Germinal center (tissue), 1 donor: Measurements from ENCODE around the gene LRRC49.
"Not testable (repeated sequence)": the region's sequence is repeated elsewhere in the genome, so short reads cannot be mapped to it uniquely, and the experiment has no call there.

ENCODE experiments used
- DNase-seq: peaks from one replicate; pipeline ENCODE4 v3.0.0; 2012; ENCODE audit warnings: mixed read lengths, low spot score

LRRC49 gene

DNA sequence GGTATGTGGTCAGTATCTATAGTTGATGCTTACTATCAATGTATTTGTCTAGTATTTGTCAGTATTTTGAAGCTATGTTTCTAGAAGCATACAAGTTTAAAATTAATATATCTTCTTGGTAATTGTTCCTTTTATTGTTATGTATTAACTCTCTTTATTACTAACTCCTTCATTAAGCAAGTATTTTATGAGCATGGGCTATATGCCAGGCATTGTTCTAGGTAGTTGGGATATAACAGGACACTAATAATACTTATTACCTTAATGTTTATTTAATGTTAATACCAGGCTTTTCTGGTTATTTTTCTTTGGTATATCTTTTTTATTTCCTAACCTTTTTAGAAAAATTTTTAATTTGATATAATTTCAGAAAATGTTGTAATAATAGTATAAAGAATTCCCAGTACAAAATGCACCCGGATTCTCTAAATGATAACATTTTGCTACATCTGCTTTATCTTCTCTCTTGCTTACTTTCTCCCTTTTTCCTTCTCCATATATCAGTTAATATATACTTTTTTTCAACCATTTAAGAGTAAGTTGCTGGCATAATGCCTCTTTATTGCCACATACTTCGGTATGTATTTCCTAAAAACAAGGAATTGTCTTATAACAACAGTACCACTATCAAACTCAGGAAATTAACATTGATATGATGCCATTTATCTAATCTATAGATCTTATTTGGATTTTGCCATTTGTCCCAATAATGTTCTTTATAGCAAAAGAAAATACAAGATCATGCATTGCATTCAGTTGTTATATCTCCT lies 30.9 kb downstream of the LRRC49 start:
- no peak for DNase-seq

DNA sequence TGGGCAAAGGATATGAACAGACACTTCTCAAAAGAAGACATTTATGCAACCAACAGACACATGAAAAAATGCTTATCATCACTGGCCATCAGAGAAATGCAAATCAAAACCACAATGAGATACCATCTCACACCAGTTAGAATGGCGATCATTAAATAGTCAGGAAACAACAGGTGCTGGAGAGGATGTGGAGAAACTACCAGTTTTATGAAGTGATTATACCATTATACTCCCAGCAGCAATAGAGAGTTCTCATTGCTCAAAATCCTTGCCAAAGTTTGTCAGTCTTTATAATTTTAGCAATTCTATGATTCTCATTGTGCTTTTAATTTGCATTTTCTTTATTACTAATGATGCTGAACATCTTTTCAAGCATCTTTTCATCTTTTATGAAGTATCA lies 34.3 kb downstream of the LRRC49 start:
- DNase-seq = not testable (repeated sequence)

DNA sequence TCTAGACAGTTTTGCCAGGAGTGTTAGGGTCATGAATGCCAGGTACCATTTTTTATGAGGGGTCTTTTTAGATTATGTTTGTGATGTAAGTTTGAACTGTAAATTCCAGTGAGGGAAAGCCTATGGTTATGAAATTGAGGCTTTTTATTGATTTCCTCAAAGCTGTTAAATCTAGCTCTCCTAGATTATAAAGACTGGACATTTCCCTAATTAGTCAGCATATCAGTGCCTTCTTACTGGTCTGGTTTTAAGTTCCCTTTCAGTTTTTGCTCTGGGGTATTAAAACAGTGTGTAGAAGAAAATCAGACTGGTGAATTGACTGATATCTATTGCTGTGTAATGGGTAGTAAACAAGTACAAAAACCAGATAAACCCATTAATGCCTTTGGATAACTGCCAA lies 39.2 kb downstream of the LRRC49 start:
- DNase-seq = no peak

DNA sequence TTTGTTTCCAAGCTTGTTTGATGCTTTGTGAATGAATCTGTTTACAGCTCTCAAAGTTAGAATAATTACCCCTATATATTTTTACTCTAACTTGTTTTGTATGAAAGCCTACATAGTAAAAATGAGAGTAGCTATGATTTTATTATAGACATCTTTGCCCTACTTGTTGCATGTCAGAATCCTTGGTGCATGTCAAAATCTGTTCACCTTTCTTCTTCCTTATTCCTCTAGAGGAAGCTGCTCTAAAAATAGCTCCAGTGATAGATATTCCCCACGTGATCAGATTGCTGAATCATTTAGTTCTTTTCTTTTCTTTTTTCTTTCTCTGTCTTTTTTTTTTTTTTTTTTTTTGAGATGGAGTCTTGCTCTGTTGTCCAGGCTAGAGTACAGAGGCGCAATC lies 39.8 kb downstream of the LRRC49 start:
- no peak for DNase-seq

DNA sequence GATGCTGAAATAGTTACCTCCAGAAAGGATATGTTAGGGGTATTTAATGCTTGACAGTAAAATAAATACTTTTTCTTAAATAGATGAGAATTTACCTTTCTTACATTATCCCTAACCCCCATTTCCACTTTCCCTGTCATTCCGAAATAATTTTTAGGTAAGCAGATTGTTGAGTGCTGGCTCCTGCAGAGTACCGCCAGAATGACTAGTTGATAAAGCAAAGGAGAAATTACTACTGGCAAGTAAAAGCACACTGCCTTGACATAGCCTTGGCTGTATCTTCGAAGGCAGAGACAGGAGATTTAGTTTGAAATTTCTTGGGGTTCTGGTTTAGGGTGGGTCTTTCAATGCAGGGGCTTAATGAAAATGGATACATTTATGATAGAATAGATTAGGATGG lies 40.8 kb downstream of the LRRC49 start:
- DNase-seq = no peak

DNA sequence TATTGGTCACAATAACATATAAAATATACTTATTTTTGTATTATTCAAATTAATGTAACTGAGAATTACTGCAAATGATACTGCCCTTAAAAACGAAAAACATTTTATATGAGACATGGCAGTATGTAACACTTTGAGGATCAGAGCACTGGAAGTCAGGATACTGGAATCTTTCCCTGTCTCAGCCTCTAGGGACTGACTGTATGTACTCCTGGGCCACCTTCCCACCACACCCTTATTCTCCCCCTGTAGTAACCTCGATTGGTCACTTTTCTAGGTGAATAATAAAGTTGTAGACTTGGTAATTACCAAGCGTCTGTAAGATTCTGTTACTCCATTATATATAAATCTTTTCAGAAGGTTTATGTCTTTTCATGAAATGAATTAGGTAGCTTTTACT lies 43.0 kb downstream of the LRRC49 start:
- DNase-seq = no peak

DNA sequence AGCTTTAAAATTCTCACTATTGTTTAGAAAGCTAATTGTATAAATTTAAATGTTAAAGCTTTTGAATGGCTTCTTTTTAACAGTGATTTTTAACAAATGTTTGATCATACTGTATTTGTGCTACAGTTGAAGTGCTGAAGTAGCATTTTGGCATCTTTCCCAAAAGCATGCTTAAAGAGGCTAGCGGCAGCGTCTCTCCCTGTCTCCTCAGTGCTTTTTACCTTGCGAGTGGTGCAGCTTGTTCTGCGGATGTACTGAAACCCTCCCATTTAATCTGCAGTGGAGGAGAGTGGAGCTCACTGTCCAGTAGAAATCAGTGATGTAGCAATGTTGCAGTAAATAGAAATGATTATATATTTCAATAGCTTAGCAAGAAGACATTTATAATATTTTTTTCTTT lies 43.7 kb downstream of the LRRC49 start:
- DNase-seq = no peak

DNA sequence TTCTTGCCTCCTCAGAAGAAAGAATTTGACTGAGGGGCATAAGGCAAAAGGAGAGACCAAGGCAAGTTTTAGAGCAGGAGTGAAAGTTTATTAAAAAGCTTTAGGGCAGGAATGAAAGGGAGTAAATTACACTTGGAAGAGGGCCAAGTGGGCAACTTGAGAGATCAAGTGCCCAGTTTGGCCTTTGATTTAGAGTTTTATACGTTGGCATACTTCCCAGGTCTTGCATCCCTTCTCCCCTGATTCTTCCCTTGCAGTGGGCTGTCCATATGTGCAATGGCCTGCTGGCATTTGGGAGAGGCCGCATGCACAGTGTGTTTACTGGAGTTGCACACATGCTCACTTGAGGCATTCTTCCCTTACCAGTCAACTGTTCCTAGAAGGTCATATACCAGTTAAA lies 50.7 kb downstream of the LRRC49 start:
- DNase-seq = not testable (repeated sequence)

DNA sequence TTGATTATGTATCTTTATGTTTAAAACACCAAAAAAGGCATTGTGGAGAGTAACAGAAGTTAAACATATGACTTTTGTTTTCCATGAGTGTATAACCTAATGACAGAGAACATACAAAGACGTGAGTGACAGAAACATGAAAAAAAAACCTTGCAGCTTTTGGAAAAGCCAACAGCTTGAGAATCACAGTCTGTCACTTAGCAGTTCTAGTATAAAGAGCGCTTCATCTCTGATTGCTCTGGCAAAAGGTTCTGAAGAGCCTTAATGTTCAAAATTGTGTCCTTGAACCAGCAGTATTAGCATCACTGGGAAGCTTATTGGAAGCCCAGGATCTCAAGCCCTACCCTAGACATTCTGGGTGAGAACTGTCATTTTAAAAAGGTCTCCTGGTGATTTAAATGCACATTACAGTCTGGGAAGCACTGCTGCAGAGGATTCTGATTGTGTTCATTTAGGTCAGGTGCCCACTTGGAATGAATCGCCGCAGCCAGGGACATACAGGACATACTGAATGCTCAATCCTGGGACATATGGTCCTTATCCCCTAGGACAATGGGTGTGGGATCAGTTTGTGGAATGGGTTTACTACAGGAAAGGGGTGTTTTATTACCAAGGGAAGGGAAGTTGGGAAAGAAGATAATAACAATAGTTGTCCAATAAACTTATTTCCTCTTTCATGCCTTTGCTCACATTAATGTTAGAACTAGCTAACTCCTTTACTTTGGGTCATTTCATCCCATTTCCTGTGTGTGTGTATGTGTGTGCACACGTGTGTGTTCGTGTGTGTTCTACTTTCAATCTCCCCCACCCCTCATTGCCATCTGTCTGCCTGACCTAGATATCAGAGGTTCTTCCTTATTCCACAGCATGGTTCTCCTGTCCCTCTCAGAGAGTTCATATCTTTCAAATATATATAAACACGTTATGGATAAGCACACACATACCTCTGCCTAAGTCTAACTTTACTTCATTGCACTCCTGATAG lies 55.0 kb downstream of the LRRC49 start:
- DNase-seq = no peak

DNA sequence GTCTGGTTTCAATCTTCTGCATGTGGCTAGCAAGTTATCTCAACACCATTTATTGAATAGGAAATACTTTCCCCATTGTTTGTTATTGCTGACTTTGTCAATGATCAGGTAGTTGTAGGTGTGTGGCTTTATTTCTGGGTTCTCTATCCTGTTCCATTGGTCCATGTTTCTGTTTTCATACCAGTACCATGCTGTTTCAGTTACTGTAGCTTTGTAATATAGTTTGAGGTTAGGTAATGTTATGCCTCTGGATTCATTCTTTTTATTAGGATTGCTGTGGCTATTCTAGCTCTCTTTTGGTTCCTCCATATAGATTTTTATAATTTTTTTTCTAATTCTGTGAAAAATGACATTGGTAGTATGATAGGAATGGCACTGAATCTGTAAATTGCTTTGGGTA lies 58.3 kb downstream of the LRRC49 start:
- no peak for DNase-seq

DNA sequence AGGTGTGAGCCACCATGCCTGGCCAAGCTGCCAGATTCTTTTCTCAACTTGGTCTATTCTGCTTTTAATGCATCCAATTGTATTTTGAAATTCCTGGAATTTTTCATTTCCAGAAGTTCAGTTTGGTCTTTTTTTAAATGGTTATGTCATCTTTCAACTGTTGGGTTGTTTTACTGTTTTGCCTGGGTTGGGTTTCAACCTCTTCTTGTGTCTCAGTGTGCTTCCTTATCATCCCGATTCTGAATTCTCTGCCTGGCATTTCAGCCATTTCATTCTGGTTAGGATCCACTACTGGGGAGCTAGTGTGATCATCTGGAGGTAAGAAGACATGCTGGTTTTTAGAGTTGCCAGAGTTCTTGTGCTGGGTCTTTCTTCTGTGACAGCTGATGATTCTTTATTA lies 61.5 kb downstream of the LRRC49 start:
- DNase-seq = no peak

DNA sequence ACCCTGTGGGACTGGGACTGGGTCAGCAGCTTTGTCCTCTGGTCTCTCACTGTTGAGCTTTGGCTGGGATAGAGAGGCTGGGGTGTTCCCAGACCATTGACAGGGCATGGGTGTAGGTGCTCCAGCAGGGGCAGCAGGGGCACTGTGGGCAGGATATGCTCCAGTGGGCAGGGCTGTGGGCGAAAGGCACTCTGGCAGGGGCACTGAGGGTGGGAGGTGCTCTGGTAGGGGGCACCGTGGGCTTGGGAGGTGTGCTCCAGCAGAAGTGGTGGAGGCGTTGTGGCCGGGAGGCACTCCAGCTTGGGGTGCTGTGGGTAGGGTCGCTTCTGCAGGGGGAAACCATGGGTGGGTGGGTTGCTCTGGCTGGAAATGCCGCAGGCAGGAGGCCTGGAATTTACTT lies 62.1 kb downstream of the LRRC49 start:
- no peak for DNase-seq

DNA sequence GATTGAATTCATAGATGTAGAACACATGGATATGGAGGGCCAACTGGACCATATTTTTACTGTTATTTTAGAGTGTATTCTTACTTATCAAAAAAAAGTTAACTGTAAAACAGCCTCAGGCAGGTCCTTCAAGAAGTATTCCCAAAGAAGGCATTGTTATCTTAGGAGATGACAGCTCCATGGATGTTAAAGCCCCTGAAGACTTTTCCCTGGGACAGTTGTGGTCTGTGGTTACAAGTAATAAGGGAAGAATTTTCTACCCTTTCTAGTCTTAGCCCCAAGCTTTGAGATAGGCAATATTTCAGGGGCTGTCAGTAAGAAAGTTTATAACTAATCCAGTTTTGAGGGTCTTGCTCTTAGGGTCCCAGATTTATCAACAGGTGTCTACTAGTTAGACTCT lies 62.5 kb downstream of the LRRC49 start:
- no peak for DNase-seq

DNA sequence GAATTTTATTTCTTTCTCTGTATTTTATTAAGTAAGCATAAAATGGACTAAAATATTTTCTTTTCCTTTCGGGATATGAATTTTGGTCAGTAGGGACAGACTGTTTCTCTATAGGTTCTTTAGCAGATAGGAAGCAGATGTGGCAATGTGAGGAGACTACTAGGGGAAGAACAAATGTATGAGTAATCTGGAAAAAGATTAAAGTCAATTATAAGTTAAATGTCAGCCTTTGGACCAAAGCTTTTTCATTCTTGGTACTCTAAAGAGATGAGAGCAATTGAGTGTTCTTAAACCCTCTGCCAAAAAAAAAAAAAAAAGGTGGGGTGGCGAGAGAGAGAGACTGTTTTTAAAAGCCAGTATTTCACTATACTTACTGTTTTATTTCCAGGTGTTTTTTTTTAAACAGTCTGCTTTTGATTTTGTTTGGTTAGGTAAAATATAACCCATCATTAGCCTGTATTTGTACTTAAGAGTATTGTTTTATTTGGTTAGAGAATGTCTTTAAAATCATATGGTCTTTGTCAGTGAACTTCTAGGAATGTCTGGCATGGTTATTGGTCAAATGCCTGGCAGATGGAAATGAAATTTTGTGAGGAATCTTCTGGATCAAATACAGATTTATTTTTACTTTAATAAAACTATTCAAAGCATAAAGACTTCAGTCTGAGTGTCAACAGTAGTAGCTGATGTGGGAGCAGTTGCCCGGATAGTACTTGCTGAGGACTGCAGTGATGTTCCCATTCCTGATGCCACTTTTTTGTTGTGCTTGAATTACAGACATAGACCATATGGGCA lies 63.8 kb downstream of the LRRC49 start:
- DNase-seq = no peak

DNA sequence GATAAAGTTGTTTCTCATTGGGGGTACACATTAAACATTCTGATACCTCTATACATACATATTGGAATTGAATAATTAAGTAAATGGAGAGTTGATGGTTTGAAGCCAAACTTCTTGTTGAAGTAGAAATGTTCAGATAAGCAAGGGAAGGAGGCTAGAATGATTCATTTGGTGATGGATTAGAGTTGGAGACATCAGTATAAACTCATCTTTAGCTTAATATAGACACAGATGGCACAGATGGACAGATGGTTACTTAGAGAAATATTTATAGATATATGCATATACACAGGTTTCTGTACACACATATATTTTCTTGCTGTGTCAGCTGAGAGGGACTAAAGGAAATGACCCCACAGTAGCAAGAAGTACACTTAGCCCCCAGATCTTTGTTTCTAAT lies 69.5 kb downstream of the LRRC49 start:
- DNase-seq = no peak

DNA sequence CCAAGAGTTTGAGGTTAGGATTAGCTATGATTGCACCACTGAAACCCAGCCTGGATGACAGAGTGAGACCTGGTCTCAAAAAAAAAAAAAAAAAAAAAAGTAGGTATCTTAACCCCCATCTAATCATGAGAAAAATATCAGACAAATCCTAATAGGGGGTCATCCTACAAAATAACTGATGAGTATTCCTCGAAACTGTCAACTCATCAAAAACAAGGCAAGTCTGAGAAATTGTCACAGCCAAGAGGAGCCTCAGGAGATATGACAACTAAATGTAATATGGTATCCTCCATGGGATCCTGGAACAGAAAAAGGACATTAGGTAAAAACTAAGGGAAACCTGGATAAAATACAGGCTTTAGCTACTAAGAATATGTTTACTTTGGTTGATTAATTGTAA lies 70.6 kb downstream of the LRRC49 start:
- no peak for DNase-seq

DNA sequence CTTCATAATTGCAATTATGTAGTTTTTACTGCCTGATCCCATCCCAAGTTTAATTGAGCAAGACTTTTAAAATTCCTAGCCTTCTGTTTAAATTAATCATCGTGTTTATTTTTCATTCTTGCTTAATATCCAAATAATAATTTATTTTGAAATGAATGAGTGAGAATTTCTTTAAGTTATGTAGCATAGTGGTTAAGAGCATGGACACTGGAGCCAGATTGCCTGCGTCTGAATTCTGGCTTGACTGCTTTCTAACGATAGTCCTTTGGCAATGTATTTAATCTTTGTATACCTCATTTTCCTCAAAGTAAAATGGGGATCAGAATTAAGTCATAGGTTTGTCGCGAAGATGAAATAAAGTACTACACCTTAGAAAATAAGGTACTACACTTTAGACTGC lies 71.4 kb downstream of the LRRC49 start:
- DNase-seq = no peak

DNA sequence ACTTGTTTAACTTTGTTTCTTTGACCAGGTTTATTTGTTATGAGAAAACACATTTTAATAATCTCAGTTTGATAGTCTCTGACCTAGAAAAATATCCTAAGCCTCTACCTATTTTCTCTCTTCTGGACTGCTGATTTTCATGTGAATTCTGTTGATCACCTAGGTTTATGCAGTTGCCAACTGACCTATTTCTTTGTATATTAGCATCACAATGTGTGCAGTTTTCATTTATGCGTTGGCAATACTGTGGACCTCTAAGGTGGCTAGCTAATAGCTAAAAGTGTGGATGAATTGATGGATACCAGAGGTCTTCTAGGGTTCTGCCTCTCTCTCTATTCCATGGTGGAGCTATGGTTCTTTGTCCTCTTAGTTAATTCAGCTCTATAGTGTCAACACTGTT lies 72.1 kb downstream of the LRRC49 start:
- no peak for DNase-seq

DNA sequence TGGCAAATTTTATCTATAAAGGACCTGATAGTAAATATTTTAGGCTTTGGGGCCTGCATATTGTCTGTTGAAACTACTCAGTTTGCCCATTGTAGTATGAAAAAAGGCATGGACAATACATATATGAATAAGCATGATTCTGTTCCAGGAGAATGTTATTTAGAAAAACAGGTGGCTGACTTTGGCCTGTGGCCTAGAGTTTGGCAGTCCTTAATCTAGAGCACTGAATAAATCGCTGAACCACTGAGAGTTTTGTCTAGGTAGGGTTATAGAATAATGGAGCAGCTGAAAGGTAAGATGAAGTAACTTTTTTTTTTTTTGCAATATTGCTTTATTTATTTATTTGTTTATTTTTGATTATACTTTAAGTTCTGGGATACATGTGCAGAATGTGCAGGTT lies 75.0 kb downstream of the LRRC49 start:
- no peak for DNase-seq

DNA sequence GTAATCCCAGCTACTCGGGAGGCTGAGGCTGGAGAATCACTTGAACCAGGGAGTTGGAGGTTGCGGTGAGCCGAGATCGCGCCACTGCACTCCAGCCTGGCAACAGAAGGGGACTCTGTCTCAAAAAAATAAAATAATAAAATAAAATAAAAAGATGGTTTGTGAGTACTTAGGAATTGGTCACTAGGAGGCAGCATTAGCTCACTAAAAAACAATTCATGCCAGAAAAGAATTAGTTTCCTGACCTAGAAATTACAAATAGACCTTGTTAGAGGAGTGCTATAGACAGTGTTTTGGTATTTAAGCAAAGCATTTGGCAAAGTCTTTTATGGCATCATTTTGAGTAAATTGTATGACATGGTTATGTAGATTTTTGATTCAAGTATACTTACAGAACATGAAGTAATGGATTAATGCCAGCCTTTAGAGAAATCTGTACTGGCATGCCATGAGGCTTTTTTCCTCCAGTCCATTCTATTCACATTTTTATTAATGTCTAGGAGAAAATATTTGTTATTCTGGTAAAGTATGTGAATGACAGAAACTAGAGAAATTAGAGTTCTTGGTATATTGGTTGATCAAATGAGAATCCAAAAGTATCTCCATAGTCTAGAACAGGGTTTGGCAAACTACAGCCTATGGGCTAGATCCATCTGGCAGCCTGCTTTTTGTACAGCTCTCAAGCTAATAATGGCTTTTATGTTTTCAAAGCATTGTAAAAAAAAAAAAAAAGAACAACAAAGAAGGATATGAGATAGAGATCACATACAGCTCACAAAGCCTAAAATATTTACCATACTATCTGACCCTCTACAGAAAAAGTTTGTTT lies 81.6 kb downstream of the LRRC49 start:
- no peak for DNase-seq

DNA sequence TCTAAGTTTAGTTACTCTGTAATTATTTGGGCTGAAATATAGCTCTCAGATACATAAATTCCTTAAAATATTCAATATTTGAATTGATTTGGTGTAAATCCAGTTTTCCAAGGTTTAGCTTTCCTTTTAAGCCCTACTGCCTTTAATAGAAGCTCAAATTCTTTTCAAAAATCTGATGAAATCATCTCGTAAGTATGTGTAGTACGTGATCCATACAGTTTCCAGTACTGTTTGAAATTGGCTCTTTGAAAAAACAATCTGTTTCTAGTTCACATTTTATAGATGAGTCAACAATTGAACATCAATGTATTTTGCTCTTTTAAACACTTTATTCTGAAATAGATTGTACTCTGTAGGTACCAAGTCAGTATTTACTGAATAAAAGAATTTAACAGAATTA lies 84.2 kb downstream of the LRRC49 start:
- no peak for DNase-seq
